Panc1 (cell line): ENCODE data around the gene JAM2.

ENCODE experiments used
- POLR2AphosphoS5 ChIP-seq: IDR thresholded peaks from 2 replicates; pipeline ENCODE4 v1.6.1; 2012; ENCODE audit warnings: mild to moderate bottlenecking, low read depth, low read length, moderate library complexity
- TF ChIP-seq, protein P1 (sequence below): fragments of 450-650 bp; IDR thresholded peaks from 2 replicates; pipeline ENCODE4 v1.5.1; 2017; ENCODE audit warnings: mild to moderate bottlenecking
- TF ChIP-seq, protein P2 (sequence below), 2 experiments: IDR thresholded peaks; 2 replicates each; pipeline ENCODE4 v1.6.1; 2011 to 2012; ENCODE audit warnings: low read depth in 2 of 2, control low read depth in 1 of 2, low read length in 1 of 2, mild to moderate bottlenecking in 1 of 2, moderate library complexity in 1 of 2; ENCODE audit not compliant: insufficient read depth in 1 of 2

DNA sequence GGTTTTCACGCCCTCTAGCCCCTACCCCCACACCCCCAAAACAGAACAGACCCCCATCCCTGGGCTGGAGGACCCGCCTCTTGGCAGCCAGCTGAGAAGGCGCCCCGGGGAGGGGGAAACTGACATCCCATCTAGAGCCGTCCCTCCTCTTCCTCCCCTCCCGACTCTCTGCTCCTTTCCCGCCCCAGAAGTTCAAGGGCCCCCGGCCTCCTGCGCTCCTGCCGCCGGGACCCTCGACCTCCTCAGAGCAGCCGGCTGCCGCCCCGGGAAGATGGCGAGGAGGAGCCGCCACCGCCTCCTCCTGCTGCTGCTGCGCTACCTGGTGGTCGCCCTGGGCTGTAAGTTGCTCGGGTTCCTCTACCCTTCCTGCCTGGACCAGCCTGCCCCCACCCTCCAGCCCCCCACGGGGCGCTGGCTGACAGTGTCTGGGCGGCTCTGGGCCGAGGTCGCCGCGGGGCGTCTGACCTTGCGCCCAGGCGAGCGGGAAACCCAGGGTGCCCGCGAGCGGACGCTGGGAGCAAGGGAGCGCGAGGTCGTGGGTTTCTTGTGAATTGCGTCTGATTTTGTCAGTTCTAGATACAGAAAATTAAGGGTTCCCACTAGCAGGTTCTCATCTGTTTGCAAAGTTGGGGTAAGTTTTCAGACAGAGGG is 618 bp downstream of the JAM2 start:
- TF ChIP-seq POLR2AphosphoS5 = no peak
- TF ChIP-seq, protein P1, sequence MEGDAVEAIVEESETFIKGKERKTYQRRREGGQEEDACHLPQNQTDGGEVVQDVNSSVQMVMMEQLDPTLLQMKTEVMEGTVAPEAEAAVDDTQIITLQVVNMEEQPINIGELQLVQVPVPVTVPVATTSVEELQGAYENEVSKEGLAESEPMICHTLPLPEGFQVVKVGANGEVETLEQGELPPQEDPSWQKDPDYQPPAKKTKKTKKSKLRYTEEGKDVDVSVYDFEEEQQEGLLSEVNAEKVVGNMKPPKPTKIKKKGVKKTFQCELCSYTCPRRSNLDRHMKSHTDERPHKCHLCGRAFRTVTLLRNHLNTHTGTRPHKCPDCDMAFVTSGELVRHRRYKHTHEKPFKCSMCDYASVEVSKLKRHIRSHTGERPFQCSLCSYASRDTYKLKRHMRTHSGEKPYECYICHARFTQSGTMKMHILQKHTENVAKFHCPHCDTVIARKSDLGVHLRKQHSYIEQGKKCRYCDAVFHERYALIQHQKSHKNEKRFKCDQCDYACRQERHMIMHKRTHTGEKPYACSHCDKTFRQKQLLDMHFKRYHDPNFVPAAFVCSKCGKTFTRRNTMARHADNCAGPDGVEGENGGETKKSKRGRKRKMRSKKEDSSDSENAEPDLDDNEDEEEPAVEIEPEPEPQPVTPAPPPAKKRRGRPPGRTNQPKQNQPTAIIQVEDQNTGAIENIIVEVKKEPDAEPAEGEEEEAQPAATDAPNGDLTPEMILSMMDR = peak; percentile 40; the same call in 1 of the 2 replicates
- TF ChIP-seq, protein P2, sequence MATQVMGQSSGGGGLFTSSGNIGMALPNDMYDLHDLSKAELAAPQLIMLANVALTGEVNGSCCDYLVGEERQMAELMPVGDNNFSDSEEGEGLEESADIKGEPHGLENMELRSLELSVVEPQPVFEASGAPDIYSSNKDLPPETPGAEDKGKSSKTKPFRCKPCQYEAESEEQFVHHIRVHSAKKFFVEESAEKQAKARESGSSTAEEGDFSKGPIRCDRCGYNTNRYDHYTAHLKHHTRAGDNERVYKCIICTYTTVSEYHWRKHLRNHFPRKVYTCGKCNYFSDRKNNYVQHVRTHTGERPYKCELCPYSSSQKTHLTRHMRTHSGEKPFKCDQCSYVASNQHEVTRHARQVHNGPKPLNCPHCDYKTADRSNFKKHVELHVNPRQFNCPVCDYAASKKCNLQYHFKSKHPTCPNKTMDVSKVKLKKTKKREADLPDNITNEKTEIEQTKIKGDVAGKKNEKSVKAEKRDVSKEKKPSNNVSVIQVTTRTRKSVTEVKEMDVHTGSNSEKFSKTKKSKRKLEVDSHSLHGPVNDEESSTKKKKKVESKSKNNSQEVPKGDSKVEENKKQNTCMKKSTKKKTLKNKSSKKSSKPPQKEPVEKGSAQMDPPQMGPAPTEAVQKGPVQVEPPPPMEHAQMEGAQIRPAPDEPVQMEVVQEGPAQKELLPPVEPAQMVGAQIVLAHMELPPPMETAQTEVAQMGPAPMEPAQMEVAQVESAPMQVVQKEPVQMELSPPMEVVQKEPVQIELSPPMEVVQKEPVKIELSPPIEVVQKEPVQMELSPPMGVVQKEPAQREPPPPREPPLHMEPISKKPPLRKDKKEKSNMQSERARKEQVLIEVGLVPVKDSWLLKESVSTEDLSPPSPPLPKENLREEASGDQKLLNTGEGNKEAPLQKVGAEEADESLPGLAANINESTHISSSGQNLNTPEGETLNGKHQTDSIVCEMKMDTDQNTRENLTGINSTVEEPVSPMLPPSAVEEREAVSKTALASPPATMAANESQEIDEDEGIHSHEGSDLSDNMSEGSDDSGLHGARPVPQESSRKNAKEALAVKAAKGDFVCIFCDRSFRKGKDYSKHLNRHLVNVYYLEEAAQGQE (IDR thresholded peaks at IDR 0.05; ENCODE audit: insufficient read depth in 1 of 2, low read depth in 2 of 2, low read length in 1 of 2) = no peak
